Right renal cortex interstitium (tissue), 3 donors: ENCODE results near the gene CYP4F2. TPM values are rescaled to one million over a fixed set of nuclear protein-coding genes. Genes with fewer than 3 reads are reported as not detected.
"Not testable (repeated sequence)": the region's sequence is repeated elsewhere in the genome, so short reads cannot be mapped to it uniquely, and the experiment has no call there.

Experiments used
- DNase-seq, 3 donors: peaks; one replicate each; pipeline ENCODE4 v3.0.0-alpha.2; 2013; ENCODE audit warnings: low read depth in 3 of 3, low spot score in 2 of 3
- polyA plus RNA-seq, 3 donors: library from polyadenylated mRNA; unstranded; fragments of 120-200 nt; gene quantifications; one replicate each; pipeline ENCODE4 v1.2.1, GENCODE V29; 2013; ENCODE audit not compliant: insufficient read length in 3 of 3

CYP4F2 gene
- polyA plus RNA-seq, 3 donors = 0.15 to 0.41 TPM; not detected in 1

- DNase-seq = no peak
These were observed 35.4 kb downstream of the CYP4F2 start for GRCh38 chr19:15862444-15862843.

DNA sequence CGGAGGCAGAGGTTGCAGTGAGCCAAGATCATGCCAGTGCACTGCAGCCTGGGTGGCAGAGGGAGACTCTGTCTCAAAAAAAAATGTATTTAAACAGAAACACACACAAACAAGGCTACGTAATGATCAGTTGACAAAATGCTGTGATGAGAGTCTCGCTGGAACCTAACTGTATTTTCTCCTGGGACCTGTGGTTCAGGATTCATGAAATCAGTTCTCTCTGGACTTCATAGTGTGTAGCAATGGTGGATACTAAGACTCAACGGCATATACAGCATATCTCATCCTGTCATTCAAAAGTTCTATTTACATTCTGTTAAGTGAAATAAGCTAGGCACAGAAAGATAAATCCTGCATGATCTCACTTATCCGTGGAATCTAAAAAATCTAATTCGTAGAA is 37.4 kb downstream of the CYP4F2 start:
- DNase-seq = no peak

DNA sequence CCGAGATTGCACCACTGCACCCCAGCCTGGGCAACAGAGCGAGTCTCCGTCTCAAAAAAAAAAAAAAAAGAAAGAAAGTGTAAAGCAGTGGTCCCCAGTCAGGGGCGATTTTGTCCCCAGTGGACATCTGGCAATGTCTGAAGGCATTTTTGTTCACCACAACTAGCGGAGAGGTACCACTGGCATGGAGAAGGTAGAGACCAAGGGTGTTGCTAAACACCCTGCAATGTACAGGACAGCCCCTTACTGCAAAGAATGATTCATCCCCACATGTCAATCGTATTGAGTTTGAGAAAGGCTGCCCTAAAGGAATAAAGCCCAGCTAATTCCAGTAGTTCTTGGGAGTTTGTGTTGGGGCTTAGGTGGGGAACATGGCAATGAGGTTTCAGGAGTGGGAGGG is 38.7 kb downstream of the CYP4F2 start:
- DNase-seq = no peak

GRCh38 chr19:15850385-15850784 is 47.5 kb downstream of the CYP4F2 start:
- DNase-seq = no peak

- DNase-seq = no peak
These were observed 51.0 kb downstream of the CYP4F2 start for GRCh38 chr19:15846923-15847322.

DNA sequence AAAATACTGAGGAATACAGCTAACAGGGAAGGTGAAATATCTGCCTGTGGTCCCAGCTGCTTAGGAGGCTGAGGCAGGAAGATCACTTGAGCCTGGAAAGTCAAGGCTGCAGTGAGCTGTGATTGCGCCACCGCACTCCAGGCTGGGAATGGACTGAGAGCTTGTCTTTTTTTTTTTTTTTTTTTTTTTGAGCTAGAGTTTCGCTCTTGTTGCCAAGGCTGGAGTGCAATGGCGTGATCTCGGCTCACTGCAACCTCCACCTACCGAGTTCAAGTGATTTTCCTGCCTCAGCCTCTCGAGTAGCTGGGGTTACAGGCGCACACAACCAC is 54.0 kb downstream of the CYP4F2 start:
- DNase-seq = not testable (repeated sequence)

GRCh38 chr19:15843203-15843893 is 54.5 kb downstream of the CYP4F2 start:
- DNase-seq = no peak

DNA sequence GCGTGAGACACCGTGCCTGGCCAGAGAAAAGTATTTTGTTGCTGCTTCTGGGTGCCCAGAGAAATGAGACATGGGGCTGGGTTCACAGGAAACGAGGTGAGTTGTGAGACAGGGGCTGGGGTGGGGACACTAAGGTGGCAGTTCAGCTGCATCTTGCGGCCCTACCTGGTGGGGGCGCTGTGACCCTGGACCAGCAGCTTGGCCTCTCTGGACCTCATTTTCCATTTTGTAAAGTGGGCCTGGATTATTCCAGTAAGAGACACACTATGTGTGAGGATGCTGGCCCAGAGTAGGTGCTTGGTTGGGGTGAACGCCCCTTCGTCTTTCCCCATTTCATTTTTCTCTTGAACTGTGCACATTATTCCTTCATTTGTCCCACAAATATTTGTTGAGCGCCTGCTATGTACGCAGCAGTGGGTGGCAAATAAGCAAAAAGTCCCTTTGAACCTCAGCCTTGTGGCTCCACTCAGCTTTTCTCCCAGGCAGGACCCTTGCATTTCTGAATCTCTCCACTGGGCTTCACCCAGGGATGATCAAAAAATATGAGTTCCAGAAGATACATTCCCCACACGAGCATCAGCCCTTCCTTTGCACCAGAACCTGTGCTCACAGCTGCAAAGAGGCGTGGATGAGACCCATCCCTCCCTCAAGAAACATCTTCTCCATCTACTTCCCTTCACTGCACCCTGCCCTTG is 55.9 kb downstream of the CYP4F2 start:
- no peak for DNase-seq

DNA sequence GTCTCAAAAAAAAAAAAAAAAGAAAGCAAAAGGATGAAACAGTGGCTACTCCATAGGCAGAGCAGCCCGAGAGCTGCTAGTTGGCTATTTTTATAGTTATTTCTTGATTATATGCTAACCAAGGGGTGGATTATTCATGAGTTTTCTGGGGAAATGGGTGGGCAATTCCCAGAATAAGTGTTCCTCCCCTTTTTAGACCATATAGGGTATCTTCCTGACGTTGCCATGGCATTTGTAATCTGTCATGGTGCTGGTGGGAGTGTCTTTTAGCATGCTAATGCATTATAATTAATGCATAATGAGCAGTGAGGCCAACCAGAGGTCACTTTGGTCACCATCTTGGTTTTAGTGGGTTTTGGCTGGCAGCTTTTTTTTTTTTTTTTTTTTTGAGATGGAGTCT is 57.0 kb downstream of the CYP4F2 start:
- DNase-seq = no peak

DNA sequence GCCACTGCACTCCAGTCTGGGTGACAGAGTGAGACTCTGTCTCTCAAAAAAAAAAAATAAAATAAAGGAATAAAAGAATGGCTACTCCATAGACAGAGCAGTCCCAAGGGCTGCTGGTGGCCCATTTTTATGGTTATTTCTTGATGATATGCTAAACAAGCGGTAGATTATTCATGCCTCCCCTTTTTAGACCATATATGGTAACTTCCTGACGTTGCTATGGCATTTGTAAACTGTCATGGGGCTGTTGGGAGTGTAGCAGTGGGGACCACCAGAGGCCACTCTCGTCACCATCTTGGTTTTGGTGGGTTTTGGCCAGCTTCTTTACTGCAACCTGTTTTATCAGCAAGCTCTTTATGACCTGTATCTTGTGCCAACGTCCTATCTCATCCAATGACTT is 58.0 kb downstream of the CYP4F2 start:
- DNase-seq = not testable (repeated sequence)

- no peak for DNase-seq
These were observed 59.5 kb downstream of the CYP4F2 start for GRCh38 chr19:15838351-15838750.

GRCh38 chr19:15837221-15837731 is 60.6 kb downstream of the CYP4F2 start:
- no peak for DNase-seq

- DNase-seq = peak; percentile 87 to 94 (median 92)
These were observed 61.3 kb downstream of the CYP4F2 start for GRCh38 chr19:15836330-15837220.

GRCh38 chr19:15835565-15836329 is 62.1 kb downstream of the CYP4F2 start:
- DNase-seq = peak in 2 of 3 donors; percentile 23 to 29

DNA sequence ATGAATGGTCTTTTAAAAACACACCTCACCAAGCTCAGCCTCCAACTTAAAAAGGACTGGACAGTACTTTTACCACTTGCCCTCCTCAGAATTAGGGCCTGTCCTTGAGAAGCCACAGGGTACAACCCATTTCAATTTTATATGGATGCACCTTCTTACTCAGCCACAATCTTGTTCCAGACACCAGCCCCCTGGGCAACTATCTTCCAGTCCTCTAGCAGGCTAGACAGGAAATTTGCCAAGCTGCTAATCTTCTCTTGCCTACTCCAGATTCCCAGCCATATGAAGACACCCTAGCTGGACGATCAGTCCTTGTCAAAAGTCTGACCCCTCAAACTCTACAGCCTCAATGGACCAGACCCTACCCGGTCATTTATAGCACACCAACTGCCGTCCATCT is 63.6 kb downstream of the CYP4F2 start:
- not testable (repeated sequence) for DNase-seq

GRCh38 chr19:15831626-15832025 is 66.2 kb downstream of the CYP4F2 start:
- no peak for DNase-seq

DNA sequence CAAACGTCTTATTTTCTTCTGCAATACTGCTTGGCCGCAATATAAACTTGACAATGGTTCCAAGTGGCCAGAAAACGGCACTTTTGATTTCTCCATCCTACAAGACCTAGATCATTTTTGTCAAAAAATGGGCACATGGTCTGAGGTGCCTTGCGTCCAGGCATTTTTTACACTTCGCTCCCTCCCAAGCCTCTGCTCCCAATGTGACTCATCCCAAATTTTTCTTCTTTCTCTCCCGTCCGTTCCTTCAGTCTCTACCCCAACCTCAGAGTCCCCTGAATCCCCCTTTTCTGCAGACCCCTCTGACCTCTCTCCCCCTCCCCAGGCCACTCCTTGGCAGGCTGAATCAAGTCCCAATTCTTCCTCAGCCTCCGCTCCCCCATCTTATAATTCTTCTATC is 68.1 kb downstream of the CYP4F2 start:
- no peak for DNase-seq

DNA sequence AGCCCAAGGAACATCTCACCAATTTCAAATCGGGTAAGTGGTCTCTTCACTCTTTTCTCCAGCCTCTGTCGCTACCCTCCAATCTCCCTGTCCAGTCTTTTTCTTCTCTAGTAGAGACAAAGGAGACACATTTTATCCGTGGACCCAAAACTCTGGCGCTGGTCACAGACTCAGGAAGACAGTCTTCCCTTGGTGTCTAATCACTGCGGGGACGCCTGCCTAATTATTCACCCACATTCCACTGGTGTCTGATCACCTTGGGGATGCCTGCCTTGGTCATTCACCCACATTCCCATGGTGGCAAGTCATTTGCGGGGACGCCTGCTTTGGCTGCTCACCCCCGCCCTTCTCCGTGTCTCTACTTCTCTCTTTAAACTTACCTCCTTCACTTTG is 68.6 kb downstream of the CYP4F2 start:
- DNase-seq = no peak

DNA sequence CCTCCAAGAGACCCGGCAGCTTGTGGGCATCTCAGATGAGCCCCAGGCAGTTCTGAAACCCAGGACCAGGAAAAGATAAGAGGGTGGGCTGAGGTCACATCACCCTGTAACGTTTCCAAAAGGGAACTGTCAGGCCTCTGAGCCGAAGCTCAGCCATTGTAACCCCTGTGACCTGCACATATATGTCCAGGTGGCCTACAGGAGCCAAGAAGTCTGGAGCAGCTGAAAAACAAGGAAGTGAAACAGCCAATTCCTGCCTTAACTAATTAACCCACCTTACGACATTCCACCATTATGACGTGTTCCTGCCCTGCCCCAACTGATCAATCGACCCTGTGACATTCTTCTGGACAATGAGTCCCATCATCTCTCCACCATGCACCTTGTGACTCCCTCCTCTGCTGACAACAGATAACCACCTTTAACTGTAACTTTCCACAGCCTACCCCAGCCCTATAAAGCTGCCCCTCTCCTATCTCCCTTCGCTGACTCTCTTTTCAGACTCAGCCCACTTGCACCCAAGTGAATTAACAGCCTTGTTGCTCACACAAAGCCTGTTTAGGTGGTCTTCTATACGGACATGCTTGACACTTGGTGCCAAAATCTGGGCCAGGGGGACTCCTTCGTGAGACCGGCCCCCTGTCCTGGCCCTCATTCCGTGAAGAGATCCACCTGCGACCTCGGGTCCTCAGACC is 69.1 kb downstream of the CYP4F2 start:
- DNase-seq = not testable (repeated sequence)

DNA sequence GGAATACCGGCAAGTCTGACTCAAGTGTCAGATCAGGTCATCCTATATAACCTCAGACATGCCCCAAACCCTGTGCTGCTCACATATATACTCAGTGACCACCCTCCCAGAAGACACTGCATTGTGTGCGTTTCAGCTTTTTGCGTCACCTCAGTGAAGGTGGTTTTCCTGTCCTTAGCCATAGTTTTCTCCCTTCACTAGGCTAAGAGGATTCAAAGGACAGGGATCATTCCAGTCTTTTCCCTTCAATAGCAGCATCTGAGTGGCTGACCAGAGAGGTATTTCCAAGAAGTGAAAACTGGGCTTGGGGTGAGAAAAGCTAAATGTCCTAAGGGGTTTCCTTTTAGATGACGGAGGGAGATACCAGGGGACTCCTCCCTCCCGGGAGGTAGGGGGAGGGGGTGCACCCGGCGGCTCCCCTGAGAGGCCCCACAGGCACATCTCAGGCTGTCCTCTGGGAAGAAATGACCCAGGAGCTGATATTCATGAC is 69.7 kb downstream of the CYP4F2 start:
- DNase-seq = no peak
